ENCODE data around the gene CCDC170.

- TF ChIP-seq CTCF (conservative IDR thresholded peaks at IDR 0.05; ENCODE audit: low read length), result no peak
- no peak for TF ChIP-seq EZH2phosphoT487 (IDR thresholded peaks at IDR 0.05; ENCODE audit: borderline replicate concordance)
Observed at GRCh38 chr6:151501511-151502136, 7.8 kb downstream of the CCDC170 start.

Data from Loucy (cell line).